CD4-positive, alpha-beta memory T cell (primary cell): ENCODE data around the gene NUP214. TPM values are rescaled to one million over a fixed set of nuclear protein-coding genes. Genes with fewer than 3 reads are reported as not detected.

Experiments used
- CTCF ChIA-PET: fragments of 350-600 bp; sonication (Branson Sonifier 250); formaldehyde crosslinking; loops from one replicate; lab custom pipeline; 2021; ENCODE audit warnings: inconsistent platforms; ENCODE audit not compliant: partially characterized antibody; lab: Charles Lee
- POLR2A ChIA-PET: fragments of 350-600 bp; sonication (Branson Sonifier 250); formaldehyde crosslinking; loops from one replicate; lab custom pipeline; 2021; ENCODE audit not compliant: partially characterized antibody; lab: Charles Lee
- DNase-seq, 5 donors: peaks; one replicate each; pipeline versions ENCODE4 v3.0.0 to v3.0.0-alpha.2; 2020 to 2022; ENCODE audit warnings: mixed read lengths in 1 of 5
- H3K27ac ChIP-seq: one replicate; pipeline ENCODE4 v1.7.0; 2013; ENCODE audit warnings: low read depth, low read length
- H3K27me3 ChIP-seq: 2 replicates; pipeline ENCODE4 v1.7.0; 2013; ENCODE audit warnings: mild to moderate bottlenecking, low read length, moderate library complexity; ENCODE audit not compliant: insufficient read depth
- H3K36me3 ChIP-seq: 2 replicates; pipeline ENCODE4 v1.7.0; 2013; ENCODE audit warnings: mild to moderate bottlenecking, low read length, moderate library complexity; ENCODE audit not compliant: insufficient read depth
- H3K4me1 ChIP-seq: 2 replicates; pipeline ENCODE4 v1.7.0; 2013; ENCODE audit warnings: mild to moderate bottlenecking, low read length, moderate library complexity; ENCODE audit not compliant: insufficient read depth
- H3K4me3 ChIP-seq, 2 donors: one replicate each; pipeline ENCODE4 v1.7.0; 2013; ENCODE audit warnings: low read length in 2 of 2, mild to moderate bottlenecking in 1 of 2
- H3K9me3 ChIP-seq, 2 donors: one replicate each; pipeline ENCODE4 v1.7.0; 2013; ENCODE audit warnings: low read length in 2 of 2, control low read depth in 1 of 2; ENCODE audit not compliant: control insufficient read depth in 1 of 2
- H3K27ac Mint-ChIP-seq, 7 donors: one replicate each; pipeline ENCODE4 v1.8.0; 2020 to 2021; ENCODE audit warnings: mixed read lengths in 7 of 7, mild to moderate bottlenecking in 6 of 7, inconsistent platforms in 3 of 7, moderate library complexity in 3 of 7
- H3K27me3 Mint-ChIP-seq, 2 donors: one replicate each; pipeline ENCODE4 v1.8.0; 2020 to 2021; ENCODE audit warnings: mixed read lengths in 2 of 2
- H3K36me3 Mint-ChIP-seq, 2 donors: one replicate each; pipeline ENCODE4 v1.8.0; 2020 to 2021; ENCODE audit warnings: mixed read lengths in 2 of 2, inconsistent platforms in 1 of 2, mild to moderate bottlenecking in 1 of 2
- H3K4me1 Mint-ChIP-seq, 4 donors: one replicate each; pipeline ENCODE4 v1.8.0; 2020 to 2021; ENCODE audit warnings: mixed read lengths in 4 of 4, mild to moderate bottlenecking in 1 of 4
- H3K4me3 Mint-ChIP-seq, 8 donors: one replicate each; pipeline ENCODE4 v1.8.0; 2020 to 2021; ENCODE audit warnings: mixed read lengths in 8 of 8, mild to moderate bottlenecking in 7 of 8, moderate library complexity in 6 of 8, inconsistent platforms in 3 of 8
- H3K9me3 Mint-ChIP-seq, 8 donors: one replicate each; pipeline ENCODE4 v1.8.0; 2020 to 2021; ENCODE audit warnings: mixed read lengths in 8 of 8, mild to moderate bottlenecking in 5 of 8, inconsistent platforms in 3 of 8, moderate library complexity in 1 of 8
- intact Hi-C: fragments of 100-400 bp; cut with micrococcal nuclease; formaldehyde crosslinking; loops from one replicate; pipeline ENCODE4 v1.15.1; 2023
- polyA plus RNA-seq, 2 donors: library from polyadenylated mRNA; unstranded; fragments of 300-500 nt; fragmentation: Illumina TruSeq; gene quantifications; one replicate each; pipeline ENCODE4 v1.2.3, GENCODE V29; 2021
- total RNA-seq, 2 experiments: library from RNA; stranded (reverse); gene quantifications; one replicate each; pipeline ENCODE4 v1.2.3, GENCODE V29; 2021

The NUP214 gene
- total and polyA plus RNA-seq, 4 experiments from 2014 or later = 6.6 to 79.5 (median 47.2) TPM

- H3K4me3 Mint-ChIP-seq = peak overlapping the region in 1 of 8 donors; percentile 15
- Histone ChIP-seq H3K27me3 (peaks cover 3% of the 10 kb centered on the region), H3K4me1 (peaks cover 4% of the 10 kb centered on the region), H3K36me3 (no peaks in the 10 kb centered on the region), H3K4me3 (no peak overlapping the region), H3K27ac (no peak overlapping the region), H3K9me3 (no peaks in the 10 kb centered on the region)
- peaks cover 0 to 5% (median 0%) of the 10 kb centered on the region in 8 donors for H3K9me3 Mint-ChIP-seq
- CTCF ChIA-PET = no interaction called here
- DNase-seq = no peak
- intact Hi-C loops = no loop called here
- peaks cover 2 to 12% (median 8%) of the 10 kb centered on the region in 4 donors for H3K4me1 Mint-ChIP-seq
- POLR2A ChIA-PET = no interaction called here
- H3K36me3 Mint-ChIP-seq = peaks cover 0 to 8% of the 10 kb centered on the region in 2 donors
- peaks cover 3 to 6% of the 10 kb centered on the region in 2 donors for H3K27me3 Mint-ChIP-seq
- no peak overlapping the region for H3K27ac Mint-ChIP-seq
Measured at GRCh38 chr9:131120620-131121228, 4.7 kb upstream of the NUP214 start.

- ChIA-PET CTCF (no interaction called here), POLR2A (no interaction called here)
- Histone ChIP-seq H3K4me1 (peaks cover 10% of the 10 kb centered on the region), H3K27ac (no peak overlapping the region), H3K9me3 (no peaks in the 10 kb centered on the region), H3K4me3 (no peak overlapping the region), H3K27me3 (peaks cover 2% of the 10 kb centered on the region), H3K36me3 (no peaks in the 10 kb centered on the region)
- H3K4me1 Mint-ChIP-seq = peaks cover 7 to 19% (median 14%) of the 10 kb centered on the region in 4 donors
- peaks cover 0 to 5% (median 0%) of the 10 kb centered on the region in 8 donors for H3K9me3 Mint-ChIP-seq
- peaks cover 3 to 6% of the 10 kb centered on the region in 2 donors for H3K27me3 Mint-ChIP-seq
- H3K27ac Mint-ChIP-seq = peak overlapping the region in 1 of 7 donors; percentile 19
- H3K4me3 Mint-ChIP-seq = no peak overlapping the region
- no peak for DNase-seq
- peaks cover 0 to 14% of the 10 kb centered on the region in 2 donors for H3K36me3 Mint-ChIP-seq
- intact Hi-C loops = no loop called here
Measured at GRCh38 chr9:131121346-131121745, 4.0 kb upstream of the NUP214 start.

- H3K9me3 ChIP-seq = no peaks in the 10 kb centered on the region
- no peak overlapping the region for H3K27ac ChIP-seq
- CTCF ChIA-PET = no interaction called here
- no peaks in the 10 kb centered on the region for H3K36me3 ChIP-seq
- peaks cover 0 to 5% (median 0%) of the 10 kb centered on the region in 8 donors for H3K9me3 Mint-ChIP-seq
- intact Hi-C loops = no loop called here
- no peak overlapping the region for H3K4me3 ChIP-seq
- peak overlapping the region in 1 of 7 donors; percentile 46 for H3K27ac Mint-ChIP-seq
- no peak for DNase-seq
- H3K4me3 Mint-ChIP-seq = peak overlapping the region in 2 of 8 donors; percentile 15 to 31
- H3K4me1 ChIP-seq = peaks cover 17% of the 10 kb centered on the region
- H3K27me3 ChIP-seq = no peaks in the 10 kb centered on the region
- peaks cover 0 to 14% of the 10 kb centered on the region in 2 donors for H3K36me3 Mint-ChIP-seq
- H3K4me1 Mint-ChIP-seq = peaks cover 7 to 26% (median 15%) of the 10 kb centered on the region in 4 donors
- peaks cover 3 to 4% of the 10 kb centered on the region in 2 donors for H3K27me3 Mint-ChIP-seq
- POLR2A ChIA-PET = no interaction called here
Measured at GRCh38 chr9:131122158-131122557, 3.2 kb upstream of the NUP214 start.

- CTCF ChIA-PET = interaction anchor here (1.5 kb wide), 2 partner anchors 212 to 225 kb away, joined by 4 to 5 read pairs; no protein-coding TSS in a partner anchor
- peaks cover 16 to 40% of the 10 kb centered on the region in 2 donors for H3K36me3 Mint-ChIP-seq
- peak overlapping the region; percentile 97 to 100 (median 99) for H3K4me3 Mint-ChIP-seq
- H3K4me1 Mint-ChIP-seq = peaks cover 18 to 42% (median 28%) of the 10 kb centered on the region in 4 donors
- Histone ChIP-seq H3K27ac (peak overlapping the region; percentile 90), H3K36me3 (peaks cover 27% of the 10 kb centered on the region), H3K4me3 (peak overlapping the region; percentile 85 to 95), H3K27me3 (no peaks in the 10 kb centered on the region), H3K4me1 (peaks cover 17% of the 10 kb centered on the region), H3K9me3 (no peaks in the 10 kb centered on the region)
- DNase-seq = no peak
- H3K9me3 Mint-ChIP-seq = peaks cover 0 to 5% (median 0%) of the 10 kb centered on the region in 8 donors
- peaks cover 0 to 3% of the 10 kb centered on the region in 2 donors for H3K27me3 Mint-ChIP-seq
- POLR2A ChIA-PET = interaction anchor here (0.6 to 1.9 kb wide), 22 partner anchors 8 to 1545 kb away, joined by 3 to 8 read pairs (median 4); partner anchors contain the start of genes DDX31, EXOSC2 and GTF3C4
- peak overlapping the region; percentile 99 to 100 (median 100) for H3K27ac Mint-ChIP-seq
- intact Hi-C loops = loop anchor here (1.0 to 2.0 kb wide), 3 partner anchors 66 to 406 kb away; partner anchors contain the start of gene UCK1
Measured at GRCh38 chr9:131125038-131125287, 423 bp upstream of the NUP214 start.

- CTCF ChIA-PET = interaction anchor here (1.5 kb wide), 2 partner anchors 211 to 224 kb away, joined by 4 to 5 read pairs; no protein-coding TSS in a partner anchor
- H3K36me3 Mint-ChIP-seq = peaks cover 24 to 49% of the 10 kb centered on the region in 2 donors
Measured at GRCh38 chr9:131126059-131126426, 657 bp downstream of the NUP214 start.

GRCh38 chr9:131129183-131129582 is 3.8 kb downstream of the NUP214 start:
- peaks cover 44 to 75% of the 10 kb centered on the region in 2 donors for H3K36me3 Mint-ChIP-seq
- POLR2A ChIA-PET = no interaction called here
- DNase-seq = no peak
- H3K9me3 ChIP-seq = no peaks in the 10 kb centered on the region
- H3K27me3 Mint-ChIP-seq = peaks cover 0 to 3% of the 10 kb centered on the region in 2 donors
- peaks cover 0 to 5% (median 0%) of the 10 kb centered on the region in 8 donors for H3K9me3 Mint-ChIP-seq
- H3K27ac ChIP-seq = no peak overlapping the region
- CTCF ChIA-PET = no interaction called here
- intact Hi-C loops = no loop called here
- peaks cover 58% of the 10 kb centered on the region for H3K36me3 ChIP-seq
- H3K4me1 Mint-ChIP-seq = peaks cover 21 to 42% (median 31%) of the 10 kb centered on the region in 4 donors
- peaks cover 17% of the 10 kb centered on the region for H3K4me1 ChIP-seq
- H3K4me3 Mint-ChIP-seq = no peak overlapping the region
- no peaks in the 10 kb centered on the region for H3K27me3 ChIP-seq
- peak overlapping the region in 1 of 7 donors; percentile 74 for H3K27ac Mint-ChIP-seq
- no peak overlapping the region for H3K4me3 ChIP-seq

More at GRCh38 chr9:131126059-131126426, 657 bp downstream of the NUP214 start:
- intact Hi-C loops = no loop called here
- Mint-ChIP-seq H3K27ac (peak overlapping the region; percentile 99 to 100 (median 100)), H3K4me1 (peaks cover 21 to 42% (median 29%) of the 10 kb centered on the region in 4 donors), H3K27me3 (peaks cover 0 to 3% of the 10 kb centered on the region in 2 donors), H3K4me3 (peak overlapping the region; percentile 97 to 100 (median 99)), H3K9me3 (peaks cover 0 to 5% (median 0%) of the 10 kb centered on the region in 8 donors)
- POLR2A ChIA-PET = interaction anchor here (0.9 to 1.9 kb wide), 11 partner anchors 9 to 1544 kb away, joined by 3 to 8 read pairs (median 4); partner anchors contain the start of genes DDX31 and GTF3C4
- peak overlapping the region; percentile 90 for H3K27ac ChIP-seq
- peak overlapping the region; percentile 60 to 95 for H3K4me3 ChIP-seq
- H3K27me3 ChIP-seq = no peaks in the 10 kb centered on the region
- peaks cover 35% of the 10 kb centered on the region for H3K36me3 ChIP-seq
- peaks cover 17% of the 10 kb centered on the region for H3K4me1 ChIP-seq
- no peak for DNase-seq
- H3K9me3 ChIP-seq = no peaks in the 10 kb centered on the region

GRCh38 chr9:131138676-131139075 is 13.3 kb downstream of the NUP214 start:
- Histone ChIP-seq H3K36me3 (peaks cover 75% of the 10 kb centered on the region), H3K9me3 (no peaks in the 10 kb centered on the region), H3K4me3 (no peak overlapping the region), H3K27ac (no peak overlapping the region), H3K4me1 (no peaks in the 10 kb centered on the region), H3K27me3 (no peaks in the 10 kb centered on the region)
- no peak for DNase-seq
- Mint-ChIP-seq H3K27me3 (no peaks in the 10 kb centered on the region), H3K9me3 (no peaks in the 10 kb centered on the region), H3K4me3 (no peak overlapping the region), H3K27ac (no peak overlapping the region), H3K4me1 (peaks cover 0 to 10% (median 0%) of the 10 kb centered on the region in 4 donors), H3K36me3 (peaks cover 61 to 87% of the 10 kb centered on the region in 2 donors)
- intact Hi-C loops = no loop called here
- ChIA-PET CTCF (interaction anchor here (1.4 kb wide), 1 partner anchor 13 kb away, joined by 5 read pairs; no protein-coding TSS in a partner anchor), POLR2A (interaction anchor here (1.4 kb wide), 1 partner anchor 14 kb away, joined by 4 read pairs; the partner anchor contains the start of gene NUP214)
